C4-2B (cell line): ENCODE results near the gene CCL4.

Experiments used
- ZFX ChIP-seq: fragments of 450-650 bp; IDR thresholded peaks from 2 replicates; pipeline ENCODE4 v1.6.1; 2017
- TF ChIP-seq, protein P1 (sequence below): fragments of 450-650 bp; conservative IDR thresholded peaks from 2 replicates; pipeline ENCODE4 v1.5.1; 2017; ENCODE audit warnings: mild to moderate bottlenecking

DNA sequence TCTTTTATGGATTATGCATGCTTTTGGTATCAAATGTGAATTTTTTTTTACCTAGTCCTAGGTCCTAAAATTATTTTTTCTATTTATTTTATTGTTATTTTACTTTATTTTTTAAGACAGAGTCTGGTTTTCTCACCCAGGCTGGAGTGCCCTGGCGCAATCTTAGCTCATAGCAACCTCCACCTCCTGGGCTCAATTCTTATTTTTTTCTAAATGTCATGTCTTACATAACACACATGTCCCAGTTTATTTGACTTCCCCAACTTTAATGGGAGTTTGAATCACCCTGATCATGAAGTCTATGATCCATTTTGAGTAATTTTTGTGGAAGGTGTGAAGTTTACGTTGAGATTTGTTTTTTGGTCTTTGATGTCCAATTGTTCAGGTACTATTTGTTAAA lies 42.8 kb upstream of the CCL4 start:
- TF ChIP-seq, protein P1, sequence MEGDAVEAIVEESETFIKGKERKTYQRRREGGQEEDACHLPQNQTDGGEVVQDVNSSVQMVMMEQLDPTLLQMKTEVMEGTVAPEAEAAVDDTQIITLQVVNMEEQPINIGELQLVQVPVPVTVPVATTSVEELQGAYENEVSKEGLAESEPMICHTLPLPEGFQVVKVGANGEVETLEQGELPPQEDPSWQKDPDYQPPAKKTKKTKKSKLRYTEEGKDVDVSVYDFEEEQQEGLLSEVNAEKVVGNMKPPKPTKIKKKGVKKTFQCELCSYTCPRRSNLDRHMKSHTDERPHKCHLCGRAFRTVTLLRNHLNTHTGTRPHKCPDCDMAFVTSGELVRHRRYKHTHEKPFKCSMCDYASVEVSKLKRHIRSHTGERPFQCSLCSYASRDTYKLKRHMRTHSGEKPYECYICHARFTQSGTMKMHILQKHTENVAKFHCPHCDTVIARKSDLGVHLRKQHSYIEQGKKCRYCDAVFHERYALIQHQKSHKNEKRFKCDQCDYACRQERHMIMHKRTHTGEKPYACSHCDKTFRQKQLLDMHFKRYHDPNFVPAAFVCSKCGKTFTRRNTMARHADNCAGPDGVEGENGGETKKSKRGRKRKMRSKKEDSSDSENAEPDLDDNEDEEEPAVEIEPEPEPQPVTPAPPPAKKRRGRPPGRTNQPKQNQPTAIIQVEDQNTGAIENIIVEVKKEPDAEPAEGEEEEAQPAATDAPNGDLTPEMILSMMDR: no peak
- TF ChIP-seq ZFX: no peak
